Muscle layer of duodenum (tissue), 2 donors: ENCODE results near the gene MUL1.
"Not testable (repeated sequence)": the region's sequence is repeated elsewhere in the genome, so short reads cannot be mapped to it uniquely, and the experiment has no call there.

Experiments used
- H3K27ac ChIP-seq: one replicate; pipeline ENCODE4 v1.7.0; 2013; ENCODE audit warnings: mild to moderate bottlenecking, low read length
- H3K27me3 ChIP-seq: one replicate; pipeline ENCODE4 v1.7.0; 2013; ENCODE audit warnings: low read depth, mild to moderate bottlenecking, control low read depth, low read length
- H3K36me3 ChIP-seq, 2 donors: one replicate each; pipeline ENCODE4 v1.7.0; 2013; ENCODE audit warnings: low read length in 2 of 2, control low read depth in 1 of 2, mild to moderate bottlenecking in 1 of 2; ENCODE audit not compliant: insufficient read depth in 2 of 2, control insufficient read depth in 1 of 2
- H3K4me1 ChIP-seq, 2 donors: one replicate each; pipeline ENCODE4 v1.7.0; 2013; ENCODE audit warnings: low read length in 2 of 2, mild to moderate bottlenecking in 2 of 2, control low read depth in 1 of 2, moderate library complexity in 1 of 2; ENCODE audit not compliant: insufficient read depth in 2 of 2, control insufficient read depth in 1 of 2
- H3K4me3 ChIP-seq, 2 donors: one replicate each; pipeline ENCODE4 v1.7.0; 2013; ENCODE audit warnings: low read length in 2 of 2, low read depth in 1 of 2, mild to moderate bottlenecking in 1 of 2
- H3K9me3 ChIP-seq, 2 donors: one replicate each; pipeline ENCODE4 v1.7.0; 2013; ENCODE audit warnings: low read length in 2 of 2, control low read depth in 1 of 2, mild to moderate bottlenecking in 1 of 2; ENCODE audit not compliant: control insufficient read depth in 1 of 2
- donor health status: healthy.

Gene MUL1

DNA sequence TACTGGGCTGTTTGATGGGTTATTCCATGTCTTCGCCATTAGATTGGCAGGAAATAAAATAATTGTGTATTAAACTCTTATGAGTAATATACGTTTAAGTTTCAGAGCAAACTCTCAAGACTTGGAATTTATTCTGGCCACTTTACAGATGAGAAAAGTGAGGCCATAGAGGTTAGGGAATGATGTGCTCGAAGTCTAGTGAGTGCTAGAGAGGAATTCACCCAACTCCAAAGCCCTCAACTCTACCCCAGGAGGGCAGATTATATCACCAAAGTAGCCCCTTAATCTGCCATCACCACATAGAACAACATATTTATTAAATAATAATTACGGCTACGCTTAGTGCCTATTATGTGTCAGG lies 440 bp upstream of the MUL1 start:
- Histone ChIP-seq H3K4me1 (peaks cover 0 to 42% of the 10 kb centered on the region in 2 donors), H3K36me3 (peaks cover 0 to 3% of the 10 kb centered on the region in 2 donors), H3K9me3 (no peaks in the 10 kb centered on the region), H3K4me3 (peak overlapping the region; percentile 87 to 98), H3K27ac (peak overlapping the region; percentile 90), H3K27me3 (no peaks in the 10 kb centered on the region)

DNA sequence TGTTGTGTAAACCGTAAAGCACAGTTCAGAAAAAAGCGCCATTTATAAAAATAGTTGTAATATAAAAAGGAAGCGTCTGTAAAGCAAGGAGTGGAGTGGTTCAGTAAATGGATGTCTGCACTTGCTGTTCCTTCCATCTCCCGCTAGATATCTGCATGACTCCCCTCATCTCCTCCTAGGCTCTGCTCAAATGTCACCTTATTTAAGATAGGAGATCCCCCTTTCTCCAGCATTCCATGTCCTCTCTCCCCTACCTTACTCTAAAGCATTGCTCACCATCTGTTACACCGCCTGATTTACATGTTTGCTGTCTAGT lies 745 bp downstream of the MUL1 start:
- H3K27ac ChIP-seq: peak overlapping the region; percentile 90
- H3K4me1 ChIP-seq: peaks cover 0 to 42% of the 10 kb centered on the region in 2 donors

DNA sequence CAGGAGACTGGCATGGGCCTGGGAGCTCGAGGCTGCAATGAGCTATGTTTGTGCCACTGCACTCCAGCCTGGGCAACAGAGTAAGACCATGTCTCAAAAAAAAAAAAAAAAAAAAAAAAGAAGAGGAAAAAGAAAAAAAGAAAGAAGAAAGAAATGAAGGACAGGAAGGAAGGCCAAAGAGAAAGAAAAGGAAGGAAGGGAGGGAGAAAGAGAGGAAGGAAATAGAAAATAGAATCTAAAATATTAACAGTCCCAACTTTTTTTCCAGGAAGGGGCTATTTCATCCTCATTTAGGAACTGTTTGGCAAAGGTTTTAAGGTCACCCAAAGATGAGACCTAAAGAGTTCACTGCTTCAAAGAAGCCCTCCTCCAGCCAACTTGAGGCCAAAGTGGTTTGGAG lies 2.5 kb downstream of the MUL1 start:
- Histone ChIP-seq H3K4me3 (no peak overlapping the region), H3K4me1 (peaks cover 0 to 42% of the 10 kb centered on the region in 2 donors), H3K36me3 (peaks cover 21 to 22% of the 10 kb centered on the region in 2 donors), H3K27ac (no peak overlapping the region), H3K9me3 (no peaks in the 10 kb centered on the region), H3K27me3 (no peaks in the 10 kb centered on the region)

More for the DNA sequence above, 745 bp downstream of the MUL1 start:
- Histone ChIP-seq H3K36me3 (peaks cover 4 to 5% of the 10 kb centered on the region in 2 donors), H3K27me3 (no peaks in the 10 kb centered on the region), H3K4me3 (peak overlapping the region; percentile 87 to 98), H3K9me3 (no peaks in the 10 kb centered on the region)

DNA sequence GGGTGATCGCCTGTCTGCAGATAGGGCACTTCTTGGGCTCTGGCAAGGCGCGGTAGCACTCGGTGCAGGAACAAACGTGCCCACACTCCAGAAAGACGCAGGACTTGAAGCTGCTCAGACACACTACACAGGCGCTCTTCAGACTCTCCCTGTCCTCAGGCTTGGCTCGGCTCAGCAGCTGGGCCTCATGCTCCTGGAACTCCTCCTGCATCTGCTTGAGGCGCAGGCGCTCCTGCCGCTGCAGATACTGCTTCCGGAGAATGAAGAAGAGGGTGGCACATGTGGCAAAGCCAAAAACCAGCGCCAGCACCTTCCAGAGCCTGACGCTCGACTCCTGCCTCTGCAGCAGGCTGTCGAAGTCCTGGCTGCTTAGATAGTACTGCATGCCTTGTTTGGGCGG lies 7.2 kb downstream of the MUL1 start:
- Histone ChIP-seq H3K9me3 (no peaks in the 10 kb centered on the region), H3K27me3 (no peaks in the 10 kb centered on the region), H3K4me3 (no peak overlapping the region), H3K36me3 (peaks cover 41 to 60% of the 10 kb centered on the region in 2 donors), H3K4me1 (peaks cover 0 to 18% of the 10 kb centered on the region in 2 donors), H3K27ac (no peak overlapping the region)

DNA sequence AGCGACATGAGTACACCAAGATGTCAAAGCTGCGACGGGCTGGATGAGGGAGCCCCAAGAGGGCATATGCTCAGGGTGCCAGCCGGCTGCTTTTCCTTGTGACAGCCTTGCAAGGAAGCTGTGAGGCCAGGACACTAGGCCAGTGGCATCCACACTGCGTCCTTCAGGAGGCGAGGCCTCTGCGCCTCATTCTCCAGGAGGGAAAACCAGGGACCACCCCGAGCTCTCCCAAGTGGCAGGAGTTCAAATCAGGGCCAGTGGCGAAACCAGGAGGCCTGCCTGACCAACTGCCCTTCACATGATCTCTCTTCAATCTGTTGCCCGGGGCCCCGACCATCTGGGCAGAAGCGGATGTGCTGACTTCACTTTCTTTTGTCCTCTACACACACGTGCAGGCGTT lies 8.2 kb downstream of the MUL1 start:
- Histone ChIP-seq H3K27me3 (no peaks in the 10 kb centered on the region), H3K36me3 (peaks cover 41 to 56% of the 10 kb centered on the region in 2 donors), H3K4me3 (no peak overlapping the region), H3K9me3 (no peaks in the 10 kb centered on the region), H3K27ac (no peak overlapping the region), H3K4me1 (peaks cover 0 to 8% of the 10 kb centered on the region in 2 donors)

DNA sequence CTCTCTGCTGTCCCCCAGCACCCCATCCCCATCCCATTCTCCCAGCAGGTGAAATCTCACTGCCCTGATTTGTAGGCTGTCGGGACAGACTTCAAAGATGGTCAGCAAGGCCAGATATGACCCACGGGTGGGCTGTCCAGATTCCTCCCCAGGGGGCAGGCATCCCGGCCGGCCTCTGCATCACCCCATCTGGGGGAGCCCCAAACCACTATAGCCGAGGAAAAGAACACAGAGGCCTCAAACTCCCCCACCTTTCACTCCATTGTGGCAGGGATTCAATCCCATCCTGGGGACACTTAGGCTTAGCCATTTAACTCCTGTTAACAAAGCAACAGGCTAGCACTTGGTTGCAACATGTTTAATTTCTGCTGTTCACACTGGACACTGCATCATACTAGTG lies 8.8 kb downstream of the MUL1 start:
- Histone ChIP-seq H3K27me3 (no peaks in the 10 kb centered on the region), H3K9me3 (no peaks in the 10 kb centered on the region), H3K27ac (no peak overlapping the region), H3K4me3 (no peak overlapping the region), H3K36me3 (peaks cover 41 to 56% of the 10 kb centered on the region in 2 donors), H3K4me1 (peaks cover 4 to 6% of the 10 kb centered on the region in 2 donors)

DNA sequence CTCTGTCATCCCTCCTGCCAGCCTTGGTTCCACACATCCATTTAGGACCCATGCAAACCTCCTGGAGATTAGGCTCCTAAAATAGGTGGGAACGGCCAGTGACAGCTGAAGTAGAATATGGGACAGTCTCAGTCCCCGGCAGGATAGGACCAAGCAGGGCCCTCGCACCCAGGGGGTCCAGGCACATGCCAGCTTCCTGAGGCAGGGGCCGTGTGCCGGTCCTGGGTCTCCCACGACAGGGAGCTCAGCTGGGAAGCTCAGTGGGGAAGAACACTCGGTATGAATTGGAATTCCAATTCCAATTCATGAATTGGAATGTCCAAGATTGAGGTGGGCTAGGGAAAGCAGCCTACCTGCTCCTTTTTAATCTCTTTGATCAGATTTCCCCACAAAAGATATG lies 9.8 kb downstream of the MUL1 start:
- Histone ChIP-seq H3K4me1 (peaks cover 11 to 14% of the 10 kb centered on the region in 2 donors), H3K27ac (no peak overlapping the region), H3K27me3 (no peaks in the 10 kb centered on the region), H3K4me3 (no peak overlapping the region), H3K9me3 (no peaks in the 10 kb centered on the region), H3K36me3 (peaks cover 40 to 56% of the 10 kb centered on the region in 2 donors)

DNA sequence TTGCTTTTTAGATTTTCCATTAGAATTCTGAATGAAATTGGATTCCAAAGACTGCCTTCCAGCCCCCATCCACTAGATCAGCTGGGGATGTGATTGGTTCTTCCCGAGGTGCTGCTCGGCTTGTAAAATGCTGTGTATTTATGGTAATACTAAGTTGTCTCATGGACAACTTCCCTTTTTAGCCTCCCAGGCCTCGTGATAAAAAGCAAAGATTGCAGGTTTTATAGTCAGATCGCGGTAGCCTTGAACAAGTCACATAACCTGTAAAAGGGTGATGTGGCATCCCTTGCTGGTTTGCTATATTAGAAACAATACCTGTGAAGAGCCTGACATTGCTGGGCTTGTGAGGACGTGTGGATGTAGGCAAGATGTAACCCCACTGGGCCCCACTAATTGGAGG lies 10.4 kb downstream of the MUL1 start:
- no peaks in the 10 kb centered on the region for H3K9me3 ChIP-seq
- H3K27ac ChIP-seq: no peak overlapping the region
- H3K4me1 ChIP-seq: peaks cover 11 to 14% of the 10 kb centered on the region in 2 donors
- H3K27me3 ChIP-seq: no peaks in the 10 kb centered on the region
- peaks cover 36 to 56% of the 10 kb centered on the region in 2 donors for H3K36me3 ChIP-seq
- H3K4me3 ChIP-seq: no peak overlapping the region

DNA sequence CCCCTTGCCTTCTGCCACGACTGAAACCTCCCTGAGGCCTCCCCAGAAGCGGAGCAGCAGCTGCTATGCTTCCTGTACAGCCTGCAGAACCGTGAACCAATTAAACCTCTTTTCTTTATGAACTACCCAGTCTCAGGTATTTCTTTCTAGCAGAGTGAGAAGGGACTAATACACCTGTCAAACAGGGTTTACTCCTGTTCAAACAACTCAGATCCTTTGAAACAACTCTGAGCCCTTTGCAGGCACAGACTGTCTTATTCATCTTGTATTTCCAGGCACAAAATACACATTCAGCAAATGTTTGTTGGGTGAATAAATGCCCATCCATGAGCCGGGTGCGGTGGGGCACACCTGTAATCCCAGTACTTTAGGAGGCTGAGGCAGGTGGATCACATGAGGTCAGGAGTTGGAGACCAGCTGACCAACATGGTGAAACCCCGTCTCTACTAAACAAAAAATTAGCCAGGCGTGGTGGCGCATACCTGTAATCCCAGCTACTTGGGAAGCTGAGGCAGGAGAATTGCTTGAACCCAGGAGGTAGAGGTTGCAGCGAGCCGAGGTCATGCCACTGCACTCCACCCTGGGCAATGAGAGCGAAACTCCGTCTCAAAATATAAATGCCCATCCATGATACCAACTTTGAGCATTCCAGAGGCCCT lies 11.1 kb downstream of the MUL1 start:
- H3K27ac ChIP-seq, H3K4me3 ChIP-seq, H3K9me3 ChIP-seq, H3K27me3 ChIP-seq: not testable (repeated sequence)
- Histone ChIP-seq H3K36me3 (peaks cover 32 to 52% of the 10 kb centered on the region in 2 donors), H3K4me1 (peaks cover 11 to 14% of the 10 kb centered on the region in 2 donors)

DNA sequence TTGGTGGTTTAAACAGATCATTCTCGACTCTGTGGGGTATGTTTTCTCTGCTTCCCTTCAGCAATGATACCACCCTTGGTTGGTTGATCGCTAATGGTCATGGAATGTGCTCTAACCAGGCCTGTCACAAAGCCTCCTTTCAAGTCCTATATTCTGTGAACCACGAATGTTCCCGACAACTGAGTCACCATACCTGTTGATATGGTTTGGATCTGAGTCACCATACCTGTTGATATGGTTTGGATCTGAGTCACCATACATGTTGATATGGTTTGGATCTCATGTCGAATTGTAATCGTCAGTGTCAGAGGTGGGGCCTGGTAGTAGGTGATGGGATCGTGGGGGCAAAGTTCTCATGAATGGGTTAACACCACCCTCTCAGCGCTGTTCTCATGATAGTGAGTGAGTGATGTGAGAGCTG lies 11.7 kb downstream of the MUL1 start:
- H3K9me3 ChIP-seq: no peaks in the 10 kb centered on the region
- H3K27ac ChIP-seq: no peak overlapping the region
- peaks cover 11 to 14% of the 10 kb centered on the region in 2 donors for H3K4me1 ChIP-seq
- H3K4me3 ChIP-seq: no peak overlapping the region
- H3K27me3 ChIP-seq: no peaks in the 10 kb centered on the region
- H3K36me3 ChIP-seq: peaks cover 26 to 46% of the 10 kb centered on the region in 2 donors

DNA sequence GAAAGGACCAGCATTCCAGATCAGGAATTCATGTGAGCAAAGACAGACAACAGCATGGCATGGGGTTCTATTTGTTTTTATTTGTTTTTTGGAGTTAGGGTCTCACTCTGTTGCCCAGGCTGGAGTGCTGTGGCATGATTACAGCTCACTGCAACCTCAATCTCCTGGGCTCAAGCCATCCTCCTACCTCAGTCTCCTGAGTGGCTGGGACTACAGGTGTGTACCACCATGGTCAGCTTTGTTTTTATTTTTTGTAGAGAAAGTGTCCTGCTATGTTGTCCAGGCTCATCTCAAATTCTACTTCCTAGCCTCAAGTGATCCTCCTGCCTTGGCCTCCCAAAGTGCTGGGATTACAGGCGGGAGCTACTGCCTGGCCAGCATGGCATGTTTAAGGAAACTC lies 12.3 kb downstream of the MUL1 start:
- Histone ChIP-seq H3K27ac (no peak overlapping the region), H3K36me3 (peaks cover 20 to 41% of the 10 kb centered on the region in 2 donors), H3K4me3 (no peak overlapping the region), H3K9me3 (no peaks in the 10 kb centered on the region), H3K4me1 (peaks cover 11 to 14% of the 10 kb centered on the region in 2 donors), H3K27me3 (no peaks in the 10 kb centered on the region)
